Measurements from ENCODE around the gene PUSL1.

Gene PUSL1

DNA sequence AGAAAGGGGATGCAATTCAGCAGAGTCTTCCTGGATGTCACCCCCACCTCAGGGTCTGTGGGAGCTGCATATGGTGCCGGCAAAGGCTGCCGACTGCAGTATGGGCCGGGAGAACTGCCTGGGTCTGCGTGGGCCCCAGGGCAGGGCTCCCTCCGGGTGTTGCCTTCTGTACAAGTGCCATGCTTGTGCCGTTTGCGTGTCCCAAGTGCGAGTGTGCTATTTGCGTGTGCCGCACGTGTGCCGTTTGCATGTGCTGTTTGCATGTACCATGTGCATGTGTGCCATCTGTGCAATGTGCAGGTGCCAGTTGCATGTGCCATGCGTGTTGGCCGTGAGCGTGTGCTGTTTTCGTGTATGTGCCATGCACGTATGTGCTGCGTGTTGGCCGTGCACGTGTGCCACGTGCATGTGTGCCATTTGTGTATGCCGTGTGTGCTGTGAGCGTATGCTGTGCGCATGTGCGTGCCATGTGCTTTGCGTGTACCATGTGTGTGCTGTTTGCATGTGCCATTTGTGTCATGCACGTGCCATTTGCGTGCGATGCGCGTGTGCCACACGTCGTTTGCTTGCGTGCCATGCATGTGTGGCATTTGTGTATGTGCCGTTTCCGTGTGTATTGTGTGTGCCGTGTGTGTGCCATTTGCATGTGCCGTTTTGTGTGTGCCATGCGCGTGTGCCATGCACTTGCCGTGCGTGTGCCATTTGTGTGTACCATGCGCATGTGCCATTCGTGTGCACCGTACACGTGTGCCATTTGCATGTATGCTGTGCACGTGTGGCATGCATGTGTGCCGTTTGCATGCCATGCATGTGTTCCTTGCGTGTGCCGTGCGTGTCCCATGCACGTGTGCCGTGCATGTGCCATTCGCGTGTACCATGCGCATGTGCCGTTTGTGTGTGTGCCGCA, 21.2 kb downstream of the PUSL1 start:
- H3K4me3 ChIP-seq (ENCODE audit: low read depth, low read length): no peak overlapping the region
- H3K9ac ChIP-seq: no peak overlapping the region
- H3K27me3 ChIP-seq (ENCODE audit: control insufficient read depth, insufficient read depth, low read length): no peaks in the 10 kb centered on the region
- H3K36me3 ChIP-seq (ENCODE audit: control insufficient read depth, insufficient read depth, low read length): no peaks in the 10 kb centered on the region
- H2AFZ ChIP-seq: no peak overlapping the region
- H3K9me3 ChIP-seq (ENCODE audit: control insufficient read depth, low read length): no peaks in the 10 kb centered on the region
- H3K4me1 ChIP-seq: peaks cover 5% of the 10 kb centered on the region
- H3K4me2 ChIP-seq (ENCODE audit: low read length): no peak overlapping the region
- no peak overlapping the region for H3K27ac ChIP-seq
- TF ChIP-seq CTCF (IDR thresholded peaks at IDR 0.05): no peak
- H3K79me2 ChIP-seq: peaks cover 2% of the 10 kb centered on the region

- peaks cover 2% of the 10 kb centered on the region for H3K79me2 ChIP-seq
- H3K9ac ChIP-seq: no peak overlapping the region
- no peak overlapping the region for H3K4me2 ChIP-seq (ENCODE audit: low read length)
- H3K4me1 ChIP-seq: peaks cover 5% of the 10 kb centered on the region
- H3K4me3 ChIP-seq (ENCODE audit: low read depth, low read length): no peak overlapping the region
- no peaks in the 10 kb centered on the region for H3K27me3 ChIP-seq (ENCODE audit: control insufficient read depth, insufficient read depth, low read length)
- H3K27ac ChIP-seq: no peak overlapping the region
- no peaks in the 10 kb centered on the region for H3K9me3 ChIP-seq (ENCODE audit: control insufficient read depth, low read length)
- H2AFZ ChIP-seq: no peak overlapping the region
- no peaks in the 10 kb centered on the region for H3K36me3 ChIP-seq (ENCODE audit: control insufficient read depth, insufficient read depth, low read length)
- TF ChIP-seq CTCF (IDR thresholded peaks at IDR 0.05): no peak
Observed at GRCh38 chr1:1330366-1331067, 22.1 kb downstream of the PUSL1 start.

DNA sequence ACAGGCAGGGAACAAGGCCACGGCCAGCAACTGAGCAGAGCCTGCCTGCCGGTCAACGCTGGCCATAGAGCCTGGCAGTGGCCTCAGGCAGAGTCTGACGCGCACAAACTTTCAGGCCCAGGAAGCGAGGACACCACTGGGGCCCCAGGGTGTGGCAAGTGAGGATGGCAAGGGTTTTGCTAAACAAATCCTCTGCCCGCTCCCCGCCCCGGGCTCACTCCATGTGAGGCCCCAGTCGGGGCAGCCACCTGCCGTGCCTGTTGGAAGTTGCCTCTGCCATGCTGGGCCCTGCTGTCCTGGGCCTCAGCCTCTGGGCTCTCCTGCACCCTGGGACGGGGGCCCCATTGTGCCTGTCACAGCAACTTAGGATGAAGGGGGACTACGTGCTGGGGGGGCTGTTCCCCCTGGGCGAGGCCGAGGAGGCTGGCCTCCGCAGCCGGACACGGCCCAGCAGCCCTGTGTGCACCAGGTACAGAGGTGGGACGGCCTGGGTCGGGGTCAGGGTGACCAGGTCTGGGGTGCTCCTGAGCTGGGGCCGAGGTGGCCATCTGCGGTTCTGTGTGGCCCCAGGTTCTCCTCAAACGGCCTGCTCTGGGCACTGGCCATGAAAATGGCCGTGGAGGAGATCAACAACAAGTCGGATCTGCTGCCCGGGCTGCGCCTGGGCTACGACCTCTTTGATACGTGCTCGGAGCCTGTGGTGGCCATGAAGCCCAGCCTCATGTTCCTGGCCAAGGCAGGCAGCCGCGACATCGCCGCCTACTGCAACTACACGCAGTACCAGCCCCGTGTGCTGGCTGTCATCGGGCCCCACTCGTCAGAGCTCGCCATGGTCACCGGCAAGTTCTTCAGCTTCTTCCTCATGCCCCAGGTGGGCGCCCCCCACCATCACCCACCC, 22.9 kb downstream of the PUSL1 start, which contains the start of gene TAS1R3:
TAS1R3 (plus strand) TSS at position 213 of the 898 bp plus-strand sequence; CDS start at position 279, 66 bp downstream.
- Histone ChIP-seq H3K27ac (no peak within 1 kb of the TSS), H3K4me2 (ENCODE audit: low read length) (no peak within 1 kb of the TSS), H3K4me3 (ENCODE audit: low read depth, low read length) (no peak within 1 kb of the TSS), H3K36me3 (ENCODE audit: control insufficient read depth, insufficient read depth, low read length) (no peaks in the 10 kb centered on the region), H3K9me3 (ENCODE audit: control insufficient read depth, low read length) (no peaks in the 10 kb centered on the region), H3K27me3 (ENCODE audit: control insufficient read depth, insufficient read depth, low read length) (no peaks in the 10 kb centered on the region), H3K79me2 (peaks cover 2% of the 10 kb centered on the region), H2AFZ (no peak within 1 kb of the TSS), H3K4me1 (no peaks in the 10 kb centered on the region), H3K9ac (no peak within 1 kb of the TSS)
- no peak for TF ChIP-seq CTCF (IDR thresholded peaks at IDR 0.05)

GRCh38 chr1:1332031-1332755, 23.8 kb downstream of the PUSL1 start:
- H3K4me3 ChIP-seq (ENCODE audit: low read depth, low read length): no peak overlapping the region
- H2AFZ ChIP-seq: no peak overlapping the region
- H3K9ac ChIP-seq: no peak overlapping the region
- H3K79me2 ChIP-seq: peaks cover 2% of the 10 kb centered on the region
- H3K36me3 ChIP-seq (ENCODE audit: control insufficient read depth, insufficient read depth, low read length): no peaks in the 10 kb centered on the region
- no peaks in the 10 kb centered on the region for H3K27me3 ChIP-seq (ENCODE audit: control insufficient read depth, insufficient read depth, low read length)
- H3K9me3 ChIP-seq (ENCODE audit: control insufficient read depth, low read length): no peaks in the 10 kb centered on the region
- no peak for TF ChIP-seq CTCF (IDR thresholded peaks at IDR 0.05)
- H3K4me1 ChIP-seq: no peaks in the 10 kb centered on the region
- no peak overlapping the region for H3K27ac ChIP-seq
- no peak overlapping the region for H3K4me2 ChIP-seq (ENCODE audit: low read length)

All from parathyroid adenoma (tissue), 2 donors.